IMR-90 (cell line): Measurements from ENCODE around the gene JMJD6. TPM values are rescaled to one million over a fixed set of nuclear protein-coding genes. Genes with fewer than 3 reads are reported as not detected.

Experiments used
- ATAC-seq: fragments of 200-7000 bp; cut with Tn5 transposase; 2 replicates; pipeline ENCODE4 v1.9.1; 2020; ENCODE audit warnings: low read depth, mild to moderate bottlenecking, moderate library complexity
- BruUV-seq: library from RNA; stranded (reverse); fragments of 400-500 nt; replicated peaks from 2 replicates; lab custom pipeline; 2021; lab: Mats Ljungman, UMichigan
- CTCF ChIA-PET: fragments of 300-600 bp; formaldehyde crosslinking; extraction: SDS; loops from one replicate; lab custom pipeline; 2021; ENCODE audit warnings: antibody characterized with exemption; lab: Yijun Ruan, JAX
- POLR2A ChIA-PET: fragments of 300-600 bp; sonication (Branson Sonifier 250); formaldehyde crosslinking; loops from one replicate; lab custom pipeline; 2022; ENCODE audit warnings: antibody characterized with exemption; ENCODE audit not compliant: unreplicated experiment; lab: Charles Lee
- DNase-seq: peaks from one replicate; pipeline ENCODE4 v3.0.0; 2013
- H2AFZ ChIP-seq: replicated peaks from 2 replicates; pipeline ENCODE3; 2013; ENCODE audit warnings: low read length, mild to moderate bottlenecking; ENCODE audit not compliant: poor library complexity
- H2AK5ac ChIP-seq: 2 replicates; pipeline ENCODE4 v1.6.1; 2013; ENCODE audit warnings: low read depth, low read length, inconsistent platforms
- H2AK9ac ChIP-seq: replicated peaks from 2 replicates; pipeline ENCODE3; 2013; ENCODE audit warnings: mild to moderate bottlenecking, low read depth, low read length, moderate library complexity; ENCODE audit not compliant: poor library complexity
- H2BK120ac ChIP-seq: 2 replicates; pipeline ENCODE4 v1.6.1; 2013; ENCODE audit warnings: low read depth, low read length, inconsistent platforms
- H2BK15ac ChIP-seq: 3 replicates; pipeline ENCODE4 v1.6.1; 2013; ENCODE audit warnings: low read depth, low read length, inconsistent platforms
- H2BK20ac ChIP-seq: 2 replicates; pipeline ENCODE4 v1.6.1; 2013; ENCODE audit warnings: low read depth, mild to moderate bottlenecking, inconsistent platforms, low read length, moderate library complexity
- H2BK5ac ChIP-seq: 2 replicates; pipeline ENCODE4 v1.6.1; 2013; ENCODE audit warnings: mild to moderate bottlenecking, low read depth, low read length, inconsistent platforms; ENCODE audit not compliant: poor library complexity, severe bottlenecking
- H3K14ac ChIP-seq: replicated peaks from 2 replicates; pipeline ENCODE4 v1.6.1; 2013; ENCODE audit warnings: low read depth, low read length, inconsistent platforms
- H3K18ac ChIP-seq: 2 replicates; pipeline ENCODE4 v1.6.1; 2013; ENCODE audit warnings: low read depth, low read length, control low read depth
- H3K23ac ChIP-seq: 2 replicates; pipeline ENCODE4 v1.6.1; 2013; ENCODE audit warnings: low read depth, low read length, inconsistent platforms
- H3K27ac ChIP-seq: 2 replicates; pipeline ENCODE4 v1.5.1; 2013; ENCODE audit warnings: mild to moderate bottlenecking, control low read depth, low read length; ENCODE audit not compliant: insufficient read depth
- H3K27me3 ChIP-seq: 2 replicates; pipeline ENCODE4 v1.6.1; 2013; ENCODE audit warnings: low read length; ENCODE audit not compliant: control insufficient read depth, insufficient read depth
- H3K36me3 ChIP-seq: 2 replicates; pipeline ENCODE4 v1.6.1; 2013; ENCODE audit warnings: low read length, mixed read lengths; ENCODE audit not compliant: control insufficient read depth, insufficient read depth
- H3K4ac ChIP-seq: 2 replicates; pipeline ENCODE4 v1.6.1; 2013; ENCODE audit warnings: low read depth, low read length, inconsistent platforms
- H3K4me1 ChIP-seq: 2 replicates; pipeline ENCODE4 v1.6.1; 2013; ENCODE audit warnings: low read length, mixed read lengths; ENCODE audit not compliant: control insufficient read depth, insufficient read depth
- H3K4me2 ChIP-seq: 2 replicates; pipeline ENCODE4 v1.6.1; 2013; ENCODE audit warnings: low read depth, mild to moderate bottlenecking, control low read depth, low read length, moderate library complexity
- H3K4me3 ChIP-seq: 2 replicates; pipeline ENCODE4 v1.5.1; 2013; ENCODE audit warnings: low read depth, mild to moderate bottlenecking, control low read depth, low read length, moderate library complexity; ENCODE audit not compliant: insufficient read depth
- H3K56ac ChIP-seq: 2 replicates; pipeline ENCODE4 v1.6.1; 2013; ENCODE audit warnings: low read length, inconsistent platforms; ENCODE audit not compliant: insufficient read depth; ENCODE audit errors: extremely low read depth
- H3K79me1 ChIP-seq, 2 experiments: 2 replicates each; pipeline ENCODE4 v1.6.1; 2013; ENCODE audit warnings: low read length in 2 of 2, inconsistent platforms in 1 of 2, low read depth in 1 of 2
- H3K9ac ChIP-seq: 2 replicates; pipeline ENCODE4 v1.6.1; 2013; ENCODE audit warnings: low read depth, low read length, control low read depth
- H3K9me1 ChIP-seq: 2 replicates; pipeline ENCODE4 v1.6.1; 2013; ENCODE audit warnings: low read length, inconsistent platforms; ENCODE audit not compliant: insufficient read depth
- H3K9me3 ChIP-seq: 2 replicates; pipeline ENCODE4 v1.6.1; 2013; ENCODE audit warnings: low read length; ENCODE audit not compliant: control insufficient read depth, insufficient read depth
- H4K20me1 ChIP-seq: 2 replicates; pipeline ENCODE4 v1.6.1; 2013; ENCODE audit warnings: low read length, inconsistent platforms; ENCODE audit not compliant: insufficient read depth
- H4K5ac ChIP-seq: 2 replicates; pipeline ENCODE4 v1.6.1; 2013; ENCODE audit warnings: mild to moderate bottlenecking, low read depth, low read length, control low read depth
- H4K8ac ChIP-seq, 2 experiments: 2 replicates each; pipeline ENCODE4 v1.6.1; 2013; ENCODE audit warnings: low read depth in 2 of 2, low read length in 2 of 2, control low read depth in 1 of 2, inconsistent platforms in 1 of 2
- H4K91ac ChIP-seq: 2 replicates; pipeline ENCODE4 v1.6.1; 2013; ENCODE audit warnings: low read depth, low read length, inconsistent platforms; ENCODE audit not compliant: insufficient read depth
- CEBPB ChIP-seq: IDR thresholded peaks from 2 replicates; pipeline ENCODE4 v1.6.1; 2012; ENCODE audit warnings: low read depth, low read length, improper control_type of control experiment
- FOS ChIP-seq: fragments of 150-350 bp; IDR thresholded peaks from 2 replicates; pipeline ENCODE4 v1.6.1; 2016; ENCODE audit warnings: low read depth, low read length
- MAZ ChIP-seq: IDR thresholded peaks from 2 replicates; pipeline ENCODE4 v1.6.1; 2012; ENCODE audit warnings: low read depth, mild to moderate bottlenecking, low read length, improper control_type of control experiment, moderate library complexity, borderline replicate concordance
- POLR2A ChIP-seq: IDR thresholded peaks from 2 replicates; pipeline ENCODE4 v1.6.1; 2012; ENCODE audit warnings: mild to moderate bottlenecking, low read depth, low read length
- WGBS, 2 experiments: methylation state at CpG; one replicate each; pipeline versions ENCODE4 v1.1.5 to v1.1.7; 2013; ENCODE audit warnings: missing lambda C conversion rate in 2 of 2; ENCODE audit not compliant: insufficient read length in 1 of 2; ENCODE audit errors: extremely low coverage in 2 of 2; 5-methylcytosine and 5-hydroxymethylcytosine counted together
- dilution Hi-C: fragments of 300-500 bp; cut with HindIII; formaldehyde crosslinking; loops from one replicate; pipeline ENCODE4 v1.14.3; 2018; ENCODE audit warnings: low sequenced_read_pairs; ENCODE audit not compliant: unreplicated experiment
- in situ Hi-C: fragments of 300-500 bp; cut with MboI; formaldehyde crosslinking; loops from 3 replicates; pipeline ENCODE4 v1.14.3; 2019; ENCODE audit warnings: low sequenced_read_pairs, inconsistent platforms, mixed read lengths
- intact Hi-C: fragments of 100-400 bp; cut with micrococcal nuclease; formaldehyde crosslinking; loops from 2 replicates; pipeline ENCODE4 v1.10.0; 2022
- polyA plus RNA-seq, 3 experiments: library from polyadenylated mRNA; depleted of rRNA; stranded (reverse); fragments of >200 nt; gene quantifications; 2 replicates each; pipeline ENCODE4 v1.2.3, GENCODE V29; 2012; ENCODE audit warnings: low replicate concordance in 1 of 3
- total RNA-seq: library from RNA; depleted of rRNA; stranded (reverse); fragments of >200 nt; gene quantifications from 2 replicates; pipeline ENCODE4 v1.2.3, GENCODE V29; 2012

JMJD6 gene
- total and polyA plus RNA-seq, 2 of the 4 experiments (the other 2 are of a cell fraction) = 24.4 to 33.7 TPM

DNA sequence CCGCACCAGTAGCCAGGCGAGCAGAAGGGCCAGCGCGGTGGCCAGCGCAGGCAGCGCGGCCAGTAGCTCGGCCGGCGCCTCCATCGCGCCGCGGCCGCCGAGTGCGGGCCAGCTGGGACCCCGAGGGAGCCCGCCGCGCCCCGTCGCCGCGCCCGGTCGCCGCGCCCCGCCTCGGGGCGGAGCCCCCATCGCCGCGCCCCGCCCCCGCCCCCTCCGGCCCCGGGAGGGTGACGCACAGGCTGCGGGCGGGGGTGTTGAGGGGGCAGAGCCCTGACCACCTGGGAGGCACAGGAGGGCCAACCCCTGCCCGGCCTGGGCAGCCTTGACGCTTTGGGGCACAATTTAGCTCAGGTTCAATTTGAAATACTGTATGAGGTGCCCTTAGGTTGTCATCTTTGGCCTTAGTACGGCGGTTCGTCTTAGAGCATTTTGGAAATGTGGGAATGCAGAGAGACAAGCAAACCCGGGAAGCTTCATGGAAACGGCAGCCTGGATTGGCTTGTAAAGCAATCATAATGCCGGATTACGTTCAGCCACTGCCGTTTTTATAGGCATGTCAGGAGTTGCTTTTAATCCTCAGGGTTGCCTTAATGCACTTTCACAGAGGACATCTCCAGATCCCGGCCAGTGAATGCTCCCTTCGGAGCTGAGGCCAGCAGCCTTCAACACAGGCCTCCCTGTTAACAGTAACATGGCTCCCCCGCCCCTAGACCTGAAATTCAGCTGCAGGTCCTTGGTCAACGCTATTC is 15.4 kb downstream of the JMJD6 start, which contains the start of gene MXRA7:
Gene MXRA7, minus strand, starts transcription at position 103 of the 749 bp plus-strand sequence. Its CDS starts 19 bp downstream, at position 84.
- H3K18ac ChIP-seq = peak within 1 kb of the TSS; percentile 73
- peak within 1 kb of the TSS; percentile 60; the same call in 1 of the 3 replicates for H2BK15ac ChIP-seq
- peaks cover 26 to 86% of the 10 kb centered on the region in 2 experiments for H3K79me1 ChIP-seq
- ChIA-PET CTCF (interaction anchor here (1.2 kb wide), 1 partner anchor 22 kb away, joined by 3 read pairs; no protein-coding TSS in a partner anchor), POLR2A (interaction anchor here (0.6 kb wide), 1 partner anchor 26 kb away, joined by 4 read pairs; no protein-coding TSS in a partner anchor)
- peak within 1 kb of the TSS; percentile 49 to 89 for H4K8ac ChIP-seq
- peak within 1 kb of the TSS; percentile 96 for H3K56ac ChIP-seq
- H3K9me3 ChIP-seq = no peaks in the 10 kb centered on the region
- intact Hi-C loops = loop anchor here (2.0 kb wide), 1 partner anchor 152 kb away; no protein-coding TSS in a partner anchor
- dilution Hi-C loops = no loop called here
- 8% methylated on average over 6 of the region's 56 CpGs; no CpG with 5 or more reads in 1 of the 2 experiments for WGBS, 2 experiments
- H3K4ac ChIP-seq = peak within 1 kb of the TSS; percentile 98
- peak within 1 kb of the TSS; percentile 75 for H2AFZ ChIP-seq
- H3K27ac ChIP-seq = peak within 1 kb of the TSS; percentile 90
- BruUV-seq = no TSS peak
- H4K5ac ChIP-seq = peak within 1 kb of the TSS; percentile 67
- peaks cover 31% of the 10 kb centered on the region for H3K4me1 ChIP-seq
- H4K91ac ChIP-seq = peak within 1 kb of the TSS; percentile 98
- peak within 1 kb of the TSS; percentile 98 for H3K23ac ChIP-seq
- no peaks in the 10 kb centered on the region for H3K27me3 ChIP-seq
- H2AK9ac ChIP-seq = peak within 1 kb of the TSS; percentile 99
- peaks cover 20% of the 10 kb centered on the region for H3K9me1 ChIP-seq
- H3K4me3 ChIP-seq = peak within 1 kb of the TSS; percentile 58
- DNase-seq (peak; percentile 61), ATAC-seq (peak; percentile 59)
- peak within 1 kb of the TSS; percentile 97 for H3K4me2 ChIP-seq
- peak within 1 kb of the TSS; percentile 81 for H2AK5ac ChIP-seq
- H2BK20ac ChIP-seq = peak within 1 kb of the TSS; percentile 54; the same call in 1 of the 2 replicates
- peak within 1 kb of the TSS; percentile 99 for H3K14ac ChIP-seq
- in situ Hi-C loops = no loop called here
- peak within 1 kb of the TSS; percentile 92 for H2BK5ac ChIP-seq
- TF ChIP-seq MAZ (peak; percentile 90; the same call in 1 of the 2 replicates), CEBPB (no peak), FOS (0 out of 2 replicates have a peak, but pooled peaks have one; percentile 5), POLR2A (peak; percentile 55)
- H3K36me3 ChIP-seq = peaks cover 20% of the 10 kb centered on the region
- peaks cover 67% of the 10 kb centered on the region for H4K20me1 ChIP-seq
- H2BK120ac ChIP-seq = peak within 1 kb of the TSS; percentile 94
- H3K9ac ChIP-seq = peak within 1 kb of the TSS; percentile 86
